GM19324 (cell line): Measurements from ENCODE around the gene SDC1.

ENCODE experiments used
- ATAC-seq: cut with Tn5 transposase; IDR thresholded peaks from one replicate; pipeline ENCODE4 v1.9.1; 2021; ENCODE audit warnings: mild to moderate bottlenecking, moderate library complexity; ENCODE audit not compliant: unreplicated experiment, low FRiP score

SDC1 gene

GRCh38 chr2:20186855-20187187 is 38.1 kb downstream of the SDC1 start:
- no peak for ATAC-seq

GRCh38 chr2:20186078-20186854 is 38.7 kb downstream of the SDC1 start:
- ATAC-seq, result no peak

GRCh38 chr2:20185176-20186022 is 39.5 kb downstream of the SDC1 start:
- no peak for ATAC-seq

GRCh38 chr2:20184067-20184938 is 40.6 kb downstream of the SDC1 start:
- no peak for ATAC-seq

- no peak for ATAC-seq
Measured at GRCh38 chr2:20183373-20183772, 41.6 kb downstream of the SDC1 start.

GRCh38 chr2:20182241-20182931 is 42.5 kb downstream of the SDC1 start:
- no peak for ATAC-seq

GRCh38 chr2:20181761-20182160 is 43.2 kb downstream of the SDC1 start:
- ATAC-seq, result no peak

- ATAC-seq, result no peak
Measured at GRCh38 chr2:20180676-20181648, 44.0 kb downstream of the SDC1 start.

- no peak for ATAC-seq
Measured at GRCh38 chr2:20179755-20180594, 45.0 kb downstream of the SDC1 start.

GRCh38 chr2:20179466-20179754 is 45.5 kb downstream of the SDC1 start:
- no peak for ATAC-seq

GRCh38 chr2:20178666-20179465 is 46.1 kb downstream of the SDC1 start:
- no peak for ATAC-seq

- ATAC-seq, result no peak
Measured at GRCh38 chr2:20178249-20178607, 46.7 kb downstream of the SDC1 start.

GRCh38 chr2:20177556-20178248 is 47.2 kb downstream of the SDC1 start:
- ATAC-seq, result no peak

GRCh38 chr2:20176760-20177159 is 48.2 kb downstream of the SDC1 start:
- ATAC-seq, result no peak

- no peak for ATAC-seq
Measured at GRCh38 chr2:20175931-20176330, 49.0 kb downstream of the SDC1 start.

GRCh38 chr2:20175267-20175666 is 49.7 kb downstream of the SDC1 start:
- no peak for ATAC-seq

- no peak for ATAC-seq
Measured at GRCh38 chr2:20174410-20174809, 50.5 kb downstream of the SDC1 start.
